ENCODE results near the gene KRT7.

Gene KRT7

DNA sequence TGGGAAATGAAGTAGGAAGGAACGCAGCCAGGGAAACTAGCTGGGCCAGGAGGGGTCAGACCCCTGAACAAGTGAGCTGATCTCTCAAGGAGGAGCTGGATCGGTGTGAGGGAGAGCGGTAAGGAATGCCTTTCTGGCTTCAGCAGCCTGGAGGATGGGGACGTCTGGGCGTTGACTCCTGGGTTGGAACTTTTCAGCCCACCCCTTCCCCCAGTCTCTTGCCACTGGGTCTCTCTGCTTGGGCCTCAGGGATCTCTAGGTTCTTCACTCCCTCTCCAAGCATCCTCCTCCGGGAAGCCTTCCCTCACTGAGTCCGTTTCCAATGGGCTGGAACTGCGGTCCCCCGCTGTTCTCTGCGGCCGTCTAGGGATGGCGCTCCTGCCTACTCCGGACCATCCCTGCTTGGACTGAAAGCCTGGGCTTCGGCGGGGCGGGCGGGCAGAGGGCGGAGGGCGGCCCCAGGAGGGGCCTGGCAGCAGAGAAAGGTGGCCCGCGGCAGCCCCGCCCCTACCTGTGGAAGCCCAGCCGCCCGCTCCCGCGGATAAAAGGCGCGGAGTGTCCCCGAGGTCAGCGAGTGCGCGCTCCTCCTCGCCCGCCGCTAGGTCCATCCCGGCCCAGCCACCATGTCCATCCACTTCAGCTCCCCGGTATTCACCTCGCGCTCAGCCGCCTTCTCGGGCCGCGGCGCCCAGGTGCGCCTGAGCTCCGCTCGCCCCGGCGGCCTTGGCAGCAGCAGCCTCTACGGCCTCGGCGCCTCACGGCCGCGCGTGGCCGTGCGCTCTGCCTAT lies at the start of gene KRT7:
Gene KRT7 (plus strand): TSS at position 570 of the 788 bp plus-strand sequence. CDS start 54 bp downstream, at position 624.
- in situ Hi-C loops (cut with MboI; ENCODE audit: low sequenced_read_pairs), result no loop called here

DNA sequence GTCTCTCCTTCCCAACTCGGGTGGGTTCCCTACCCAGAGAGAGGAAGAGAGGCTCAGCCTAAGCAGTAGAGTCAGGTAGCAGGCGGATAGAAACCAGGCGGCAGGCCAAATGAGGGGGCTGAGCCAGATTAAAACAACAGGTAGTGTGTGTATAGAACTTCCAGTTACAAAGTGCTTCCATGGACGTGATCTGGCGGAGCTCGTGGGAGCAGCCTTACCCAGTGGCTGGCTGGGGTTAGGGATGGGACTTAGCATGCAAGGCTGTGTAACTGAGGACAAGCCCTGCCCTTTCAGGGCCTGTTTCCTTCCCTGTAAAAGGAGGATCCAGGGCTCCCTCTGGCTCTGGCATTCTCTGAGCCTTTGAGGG lies 49.5 kb upstream of the KRT7 start:
- in situ Hi-C loops (cut with MboI; ENCODE audit: low sequenced_read_pairs), result no loop called here

DNA sequence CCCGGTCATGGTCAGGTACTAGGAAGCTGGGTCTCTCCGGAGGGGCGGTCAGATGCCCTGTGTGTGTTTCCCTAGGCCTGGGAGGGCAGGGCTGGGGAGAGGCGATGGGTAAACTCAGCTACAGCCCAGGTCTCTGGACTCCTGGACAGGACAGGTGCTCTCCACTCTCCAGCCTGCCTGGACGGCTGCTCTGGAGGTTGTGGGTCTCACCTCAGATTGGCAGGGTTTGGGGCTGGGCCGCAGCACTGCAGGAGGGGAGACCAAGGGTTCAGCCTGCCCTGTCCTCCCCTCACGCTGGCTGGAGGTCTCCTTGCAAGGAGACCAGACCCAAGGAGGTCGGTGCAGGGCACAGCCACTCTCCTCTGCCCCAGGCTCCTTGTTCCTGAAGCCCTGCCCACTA lies 49.1 kb upstream of the KRT7 start:
- in situ Hi-C loops (cut with MboI; ENCODE audit: low sequenced_read_pairs), result no loop called here

DNA sequence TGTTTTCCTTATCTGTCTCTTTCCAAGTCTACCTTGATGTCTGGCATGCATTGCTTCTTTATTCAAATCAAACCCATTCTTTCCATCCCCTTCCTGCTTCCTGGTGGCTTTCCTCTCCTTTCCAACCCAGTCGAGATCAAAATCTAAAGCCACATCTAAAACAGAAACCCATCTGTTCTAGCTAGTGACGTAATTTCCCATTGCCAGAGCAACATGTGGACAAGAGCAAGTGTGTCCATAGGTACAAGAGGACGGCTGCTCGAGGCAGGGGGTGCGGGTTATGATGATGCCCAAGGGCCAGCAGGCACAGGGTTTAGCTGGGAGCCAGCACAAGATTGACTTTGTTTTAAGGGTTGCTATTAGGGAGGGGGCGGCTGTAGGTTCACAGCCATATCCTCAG lies 48.2 kb upstream of the KRT7 start:
- in situ Hi-C loops (cut with MboI; ENCODE audit: low sequenced_read_pairs), result no loop called here

DNA sequence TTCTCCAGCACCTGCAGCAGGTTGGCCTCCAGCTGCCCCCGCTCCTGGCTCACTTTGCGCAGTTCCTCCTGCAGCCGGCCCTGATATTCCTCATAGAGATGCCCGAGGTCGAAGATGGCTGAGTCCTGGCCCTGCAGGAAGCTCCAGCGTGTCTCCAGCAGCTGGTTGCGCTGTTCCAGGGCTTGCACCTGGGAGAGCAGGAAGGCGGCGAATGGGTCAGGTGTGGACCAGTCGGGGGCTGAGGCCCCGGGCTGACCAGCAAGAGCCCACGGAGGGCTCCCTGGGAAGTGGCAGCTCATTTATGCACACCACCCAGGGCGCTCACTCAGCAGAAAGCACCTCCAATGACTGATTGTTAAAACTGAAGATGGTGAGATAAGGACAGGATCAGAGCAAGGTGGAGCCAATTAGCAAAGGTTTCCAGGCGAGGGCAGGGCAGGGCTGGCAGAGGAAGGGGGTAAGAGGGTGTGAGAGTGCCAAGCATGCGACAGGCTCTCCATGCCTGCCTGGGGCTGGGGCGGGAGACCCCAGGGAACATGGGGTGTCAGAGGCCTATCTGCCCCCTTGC lies 47.6 kb upstream of the KRT7 start:
- in situ Hi-C loops (cut with MboI; ENCODE audit: low sequenced_read_pairs), result no loop called here

DNA sequence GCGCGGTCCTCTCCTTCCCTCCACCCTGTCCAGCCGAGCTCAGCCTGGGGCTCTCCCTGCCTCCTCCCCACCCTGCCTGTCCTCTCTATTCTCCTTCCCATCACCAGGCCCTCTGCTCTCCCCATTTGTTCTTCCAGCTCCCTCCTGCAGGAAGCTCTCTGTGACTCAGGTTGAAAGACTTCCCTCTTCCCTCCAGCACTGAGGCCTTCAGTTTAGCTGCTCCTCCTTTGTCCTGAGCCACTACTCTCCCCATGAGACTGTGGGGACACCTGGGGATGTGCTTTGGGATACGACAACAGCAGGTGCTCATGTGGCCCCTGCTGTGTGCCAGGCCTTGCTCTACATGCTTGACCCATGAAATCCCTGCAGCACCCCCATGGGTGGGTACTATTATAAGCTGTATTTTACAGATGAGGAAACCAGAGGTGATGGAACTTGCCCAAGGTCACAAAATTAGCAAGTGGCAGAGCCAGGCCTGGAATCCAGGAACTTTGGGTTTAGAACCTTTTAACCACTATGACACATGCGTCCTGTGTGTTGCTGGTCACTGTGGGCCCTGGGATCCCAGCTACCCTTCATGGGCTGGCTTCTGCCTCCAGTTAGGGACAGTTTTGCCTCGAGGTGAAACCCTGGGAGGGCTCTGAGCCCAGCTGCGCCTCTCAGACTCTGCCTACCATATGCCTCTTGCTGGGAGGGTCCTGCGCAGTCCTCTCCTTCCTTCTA lies 46.8 kb upstream of the KRT7 start:
- in situ Hi-C loops (cut with MboI; ENCODE audit: low sequenced_read_pairs), result no loop called here

DNA sequence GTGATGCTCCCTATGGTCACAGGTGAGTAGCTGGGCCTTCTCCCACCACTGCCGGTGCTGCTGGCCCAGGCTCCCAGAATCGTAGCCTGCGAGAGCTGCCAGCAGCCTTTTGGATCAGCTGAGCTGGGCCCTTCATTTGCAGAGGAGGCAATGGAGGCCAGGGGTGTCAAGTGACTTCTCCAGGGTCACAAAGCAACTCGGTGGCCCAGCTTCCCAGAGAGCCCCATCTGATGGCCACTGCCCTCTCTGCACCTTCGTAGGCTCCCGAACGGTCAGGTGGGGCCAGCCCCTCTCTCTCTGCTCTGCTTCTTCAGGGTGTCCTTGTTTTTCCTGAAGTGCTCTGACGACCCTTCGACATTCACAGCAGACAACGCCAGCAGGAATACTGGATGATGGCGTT lies 45.8 kb upstream of the KRT7 start:
- in situ Hi-C loops (cut with MboI; ENCODE audit: low sequenced_read_pairs), result no loop called here

DNA sequence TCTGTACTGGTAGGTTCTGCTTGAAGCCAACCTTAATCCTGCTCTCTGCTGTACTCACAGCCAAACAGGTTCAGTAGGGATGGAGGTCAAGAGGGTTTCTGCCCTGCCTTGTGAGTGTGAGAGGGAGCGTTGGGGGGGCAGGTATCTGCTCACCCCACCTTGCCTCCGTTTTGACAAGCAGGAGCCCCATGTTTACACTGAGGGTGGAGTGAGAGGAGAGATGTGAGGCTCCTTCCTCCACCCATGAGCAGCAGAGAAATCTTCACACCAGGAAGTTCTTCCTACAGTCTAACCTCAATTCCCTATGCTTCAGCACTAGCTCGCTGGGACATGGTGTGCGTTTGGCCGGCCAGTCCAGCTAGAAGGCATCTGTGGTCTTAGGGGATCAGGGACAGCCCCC lies 45.4 kb upstream of the KRT7 start:
- in situ Hi-C loops (cut with MboI; ENCODE audit: low sequenced_read_pairs), result no loop called here

DNA sequence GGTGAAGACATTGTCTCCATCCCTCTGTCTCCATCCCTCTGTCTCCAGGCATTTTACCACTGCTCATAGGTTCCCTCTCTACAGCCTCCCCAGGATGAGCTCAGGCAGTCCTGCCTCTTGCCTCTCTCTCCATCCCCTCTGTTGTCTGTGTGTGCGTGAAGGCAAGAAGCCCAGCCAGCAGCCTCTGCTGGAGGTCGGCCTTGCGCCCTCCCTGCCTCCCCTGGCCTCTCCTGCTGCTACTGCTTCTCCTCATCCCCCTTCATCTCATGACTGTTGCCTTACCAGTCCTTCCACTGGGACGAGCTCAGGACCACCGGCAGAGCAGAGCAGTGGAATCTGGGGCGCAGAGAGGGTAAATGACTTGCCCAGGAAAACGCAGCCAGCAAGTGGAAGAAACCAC lies 44.4 kb upstream of the KRT7 start:
- in situ Hi-C loops (cut with MboI; ENCODE audit: low sequenced_read_pairs), result no loop called here

DNA sequence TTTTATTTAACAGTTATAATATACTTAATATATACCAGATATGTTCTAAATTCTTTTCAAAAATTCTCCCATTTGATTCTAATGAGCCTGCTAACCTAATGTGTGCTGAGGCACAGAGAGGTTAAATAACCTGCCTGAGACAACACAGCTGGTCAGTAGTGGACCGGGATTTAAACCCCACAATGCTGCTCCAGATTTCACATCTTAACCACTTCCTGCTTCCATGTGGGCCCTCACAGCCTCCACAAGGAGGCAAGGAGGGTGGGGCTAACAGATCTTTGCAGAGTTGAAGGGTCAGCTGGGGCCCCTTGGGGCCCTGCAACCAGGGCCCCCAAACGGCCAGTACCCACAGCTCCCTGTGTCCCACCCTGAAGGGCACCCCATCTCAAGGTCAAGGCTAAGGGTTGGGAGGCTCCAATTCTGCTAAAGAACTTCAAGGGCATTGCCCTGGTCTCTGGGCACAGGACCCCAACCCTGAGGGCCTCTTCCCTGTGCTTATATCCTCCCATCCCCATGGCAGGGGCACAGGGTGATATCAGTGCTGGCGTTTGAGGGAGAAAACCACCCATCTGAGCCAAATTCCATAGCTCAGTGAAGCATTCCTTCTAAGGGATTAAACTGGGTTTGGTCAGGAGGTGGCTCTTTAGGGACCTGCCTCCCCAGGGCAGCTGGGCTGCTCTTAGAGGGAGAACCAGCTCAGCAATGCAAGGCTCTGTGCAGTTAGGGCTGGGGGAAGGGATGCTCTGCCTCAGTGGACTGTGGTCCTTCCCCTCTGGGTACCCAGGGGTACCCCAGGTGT lies 43.5 kb upstream of the KRT7 start:
- in situ Hi-C loops (cut with MboI; ENCODE audit: low sequenced_read_pairs), result no loop called here

DNA sequence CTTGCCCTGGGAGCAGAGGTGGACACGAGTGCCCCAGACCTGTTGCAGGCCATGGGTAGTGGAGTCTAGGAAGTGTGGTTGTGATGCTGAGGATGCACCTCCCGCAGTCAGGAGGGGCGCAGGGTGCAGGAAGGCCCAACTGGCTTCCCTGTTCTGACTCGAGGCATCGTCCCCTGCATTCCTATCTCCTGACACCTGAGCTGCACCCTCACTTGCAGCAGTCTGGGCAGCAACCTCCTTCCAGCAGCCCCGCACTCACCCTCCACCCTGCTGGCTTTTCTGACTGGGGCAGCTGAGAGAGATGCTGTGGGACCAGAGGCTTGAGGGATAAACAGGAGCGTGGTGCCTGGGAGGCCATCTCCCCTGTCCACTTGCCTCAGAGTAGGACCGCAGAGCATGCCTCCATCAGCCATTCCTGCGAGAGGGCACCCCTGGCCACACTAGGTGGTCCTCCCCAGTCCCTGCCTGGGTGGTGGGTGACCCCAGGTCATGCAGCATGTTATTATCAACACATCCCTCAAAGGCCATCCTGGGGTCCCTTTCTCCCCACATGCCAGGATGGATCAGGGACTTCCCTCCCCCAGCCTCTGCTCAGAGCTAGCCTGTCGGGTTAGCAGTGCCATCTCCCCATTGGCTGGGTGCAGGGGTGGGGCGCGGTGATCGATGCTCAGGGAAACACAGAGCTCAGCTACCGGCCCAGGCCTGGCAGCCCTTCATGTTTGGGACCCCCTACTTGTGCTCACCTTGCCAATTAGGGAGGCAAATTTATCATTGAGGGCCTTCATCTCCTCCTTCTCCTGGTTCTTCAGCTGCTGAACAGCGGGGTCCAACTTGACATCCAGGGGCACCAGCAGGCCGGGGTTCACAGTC lies 41.9 kb upstream of the KRT7 start:
- in situ Hi-C loops (cut with MboI; ENCODE audit: low sequenced_read_pairs), result no loop called here

DNA sequence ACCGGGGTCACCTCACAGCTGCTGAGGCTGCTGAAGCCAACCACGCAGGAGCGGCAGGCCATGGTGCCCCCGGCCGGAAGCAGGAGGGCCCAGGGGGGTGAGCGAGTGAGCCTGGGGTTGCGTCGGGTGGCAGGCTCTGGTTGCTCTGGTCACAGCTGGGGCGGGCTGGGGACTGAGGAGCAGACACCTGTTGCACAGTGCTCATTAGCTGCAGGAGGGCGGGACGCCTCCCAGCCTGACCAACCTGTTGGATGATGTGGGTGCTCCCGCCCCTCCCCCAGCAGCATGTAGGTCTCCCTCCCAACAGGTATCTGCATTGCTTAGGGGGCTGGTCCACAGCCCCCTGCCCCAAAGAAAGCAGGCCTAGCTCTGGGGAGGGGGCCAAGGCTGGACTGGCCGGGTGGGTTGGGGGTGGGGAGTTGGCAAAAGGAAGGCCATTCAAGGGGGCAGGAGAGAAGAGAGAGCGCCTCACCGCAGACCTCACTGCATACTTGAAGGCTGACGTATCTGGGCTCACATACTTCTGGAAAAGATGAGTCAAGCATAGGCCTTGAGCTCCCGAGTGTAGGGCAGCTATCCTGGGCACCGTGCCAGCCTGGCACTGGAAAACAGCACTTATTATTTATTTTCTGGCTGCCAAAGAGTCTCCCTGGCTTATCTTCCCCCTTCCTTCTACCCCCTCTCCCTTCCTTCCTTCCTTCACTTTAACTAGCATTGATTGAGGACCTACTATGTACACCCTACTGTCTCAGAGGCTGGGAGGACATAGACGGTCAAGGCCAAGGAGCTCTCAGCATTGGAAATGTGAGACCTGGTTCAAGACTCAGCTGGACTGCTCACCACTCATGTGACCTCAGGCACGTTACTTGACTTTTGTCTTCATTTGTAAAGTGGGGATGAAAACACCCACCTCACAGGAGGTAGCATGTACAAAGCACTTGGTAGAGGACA lies 40.9 kb upstream of the KRT7 start, which contains the start of gene KRT80:
Gene KRT80 (minus strand): TSS at position 174 of the 951 bp plus-strand sequence. CDS start 112 bp downstream, at position 62.
- in situ Hi-C loops (cut with MboI; ENCODE audit: low sequenced_read_pairs), result no loop called here

DNA sequence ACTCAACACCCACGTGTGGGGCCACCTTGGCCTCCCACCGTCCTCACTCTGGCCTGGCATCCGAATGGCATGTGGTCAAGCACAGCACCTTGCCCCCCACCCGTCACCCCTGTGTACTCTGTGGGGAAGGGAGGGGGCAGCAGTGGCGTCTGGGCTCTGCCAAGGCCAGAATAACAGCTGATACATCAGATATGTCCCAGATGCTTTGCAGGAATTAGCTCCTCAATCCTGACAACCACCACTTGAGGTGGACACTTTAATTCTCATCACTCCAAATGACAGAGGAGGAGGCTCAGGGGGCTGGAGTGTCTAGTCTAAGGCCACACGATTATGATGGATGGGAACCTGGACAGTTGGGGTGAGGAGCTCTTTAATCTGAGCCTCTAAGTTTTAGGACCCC lies 39.5 kb upstream of the KRT7 start:
- in situ Hi-C loops (cut with MboI; ENCODE audit: low sequenced_read_pairs), result no loop called here

DNA sequence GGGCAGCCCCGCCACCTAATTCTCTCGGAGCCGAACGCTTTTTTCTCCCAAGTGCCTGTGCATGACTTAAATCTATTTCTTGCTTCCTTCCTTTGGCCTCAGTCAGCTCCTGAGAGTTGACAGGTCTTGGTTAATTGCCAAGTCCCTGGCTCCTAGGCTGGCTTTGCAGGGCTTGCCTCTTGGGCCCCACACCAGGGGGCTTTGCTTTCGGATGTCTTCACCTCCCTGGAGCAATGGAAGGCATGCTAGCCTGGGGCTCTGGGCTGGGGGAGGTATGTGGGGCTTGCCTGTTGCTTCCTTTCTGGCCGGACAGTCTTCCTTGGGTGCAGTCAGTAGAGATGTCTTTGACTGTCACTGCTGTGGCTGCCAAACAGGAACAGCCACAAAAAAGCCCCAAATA lies 39.1 kb upstream of the KRT7 start:
- in situ Hi-C loops (cut with MboI; ENCODE audit: low sequenced_read_pairs), result no loop called here

DNA sequence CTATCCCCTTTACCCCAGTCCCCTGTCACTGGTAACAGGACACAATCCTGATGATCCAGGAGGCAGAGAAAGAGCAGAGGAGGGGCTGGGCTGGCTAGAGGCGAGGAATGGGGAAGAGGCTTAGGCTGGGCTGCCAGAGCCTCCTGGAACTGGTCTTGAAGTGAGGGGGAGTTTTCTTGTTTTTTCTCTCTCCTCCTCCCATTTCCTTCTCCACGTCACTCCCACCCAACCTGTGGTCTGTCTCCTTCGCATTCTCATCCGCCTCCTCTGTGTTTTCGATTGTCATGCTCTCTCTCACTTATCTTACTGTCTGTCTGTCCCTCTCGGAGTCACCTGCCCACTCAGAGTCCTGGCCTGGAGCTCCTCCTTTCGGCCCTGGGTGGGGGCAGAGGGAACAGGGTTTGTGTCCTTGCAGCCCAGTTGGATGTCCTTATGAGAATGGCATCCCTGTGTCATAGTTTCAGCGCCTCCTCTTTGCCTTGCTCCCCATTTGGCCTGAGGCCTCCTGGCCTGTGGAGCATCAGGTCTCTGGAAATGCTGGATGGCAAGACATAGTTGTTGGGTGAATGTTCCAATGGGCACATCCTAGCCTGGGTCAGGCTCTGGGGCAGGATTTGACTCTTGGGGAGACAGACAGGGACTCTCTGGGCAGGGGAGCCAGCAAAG lies 37.8 kb upstream of the KRT7 start:
- in situ Hi-C loops (cut with MboI; ENCODE audit: low sequenced_read_pairs), result no loop called here

DNA sequence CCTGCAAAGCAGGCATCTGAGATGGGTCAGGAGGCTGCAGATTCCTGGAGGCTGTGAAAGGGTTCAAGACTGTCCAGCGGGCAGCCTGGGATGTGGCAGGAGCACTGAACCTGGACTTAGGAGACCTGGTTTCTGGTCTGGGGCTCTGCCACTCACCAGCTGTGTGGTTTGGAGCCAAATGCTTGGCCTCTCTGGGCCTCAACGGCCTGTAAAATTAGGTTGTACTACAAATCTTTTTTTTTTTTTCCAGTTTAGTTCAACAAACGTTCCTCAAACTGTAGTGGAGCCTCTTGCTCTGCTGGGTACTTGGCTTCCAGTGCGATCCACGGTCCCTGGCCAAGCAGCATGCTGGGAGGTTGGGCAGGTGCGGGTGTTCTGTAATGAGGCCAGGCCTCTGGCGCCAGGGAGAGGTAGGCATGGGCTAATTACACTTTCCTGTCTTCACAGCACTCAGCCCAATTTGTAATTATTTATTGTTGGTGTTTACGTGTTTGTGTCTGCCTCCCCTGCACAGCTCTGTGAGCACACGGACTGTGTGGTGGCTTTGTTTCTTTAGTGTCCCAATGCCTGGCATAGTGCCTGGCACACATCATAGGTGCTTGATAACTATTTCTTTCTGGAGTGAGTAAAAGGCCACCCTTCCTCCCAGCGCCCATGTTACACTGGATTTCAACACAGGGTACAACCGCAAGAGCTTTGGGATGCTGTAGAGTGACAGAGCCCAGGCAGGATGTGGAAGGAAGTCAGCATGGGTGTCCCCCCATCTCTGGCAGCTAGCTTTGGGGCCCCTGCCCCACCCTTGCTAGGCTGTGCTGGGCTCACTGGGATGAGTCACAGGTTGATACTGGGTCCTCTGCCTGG lies 35.4 kb upstream of the KRT7 start:
- in situ Hi-C loops (cut with MboI; ENCODE audit: low sequenced_read_pairs), result no loop called here

DNA sequence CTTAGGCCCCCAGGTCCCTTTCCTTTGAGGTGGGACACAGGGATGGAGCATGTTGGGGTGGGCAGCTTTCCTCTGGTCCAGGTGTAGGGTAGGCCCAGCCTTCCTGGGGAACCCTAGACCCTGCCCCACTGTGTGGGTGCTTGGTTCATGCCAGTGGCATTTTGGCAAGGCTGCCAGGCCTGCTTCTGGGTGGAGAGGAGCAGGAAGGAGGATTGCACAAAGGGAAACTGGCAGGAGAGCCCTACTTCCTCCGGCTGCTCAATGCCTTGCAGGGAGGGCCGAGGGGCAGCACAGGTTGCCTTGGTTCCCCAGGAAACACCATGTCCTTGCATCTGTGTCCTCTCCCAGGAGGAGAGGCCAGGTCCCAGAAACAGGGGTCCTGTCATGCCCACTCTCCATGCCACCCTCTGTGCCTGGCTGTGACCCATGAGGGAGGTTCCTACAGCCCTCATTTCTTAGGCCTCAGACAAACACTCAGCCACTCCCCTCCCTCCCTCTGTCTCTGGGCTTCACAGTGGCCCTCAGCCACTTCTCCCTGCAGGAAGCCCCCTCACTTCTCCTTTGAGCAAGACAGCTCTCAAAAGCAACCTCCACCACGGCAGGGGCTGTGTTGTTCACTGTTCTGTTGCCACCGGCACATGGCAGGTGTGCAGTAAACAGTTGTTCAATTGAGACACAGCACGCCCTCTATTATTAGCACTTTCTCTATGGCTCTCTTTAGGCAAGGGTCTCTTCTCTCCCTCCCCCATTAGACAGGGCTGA lies 34.4 kb upstream of the KRT7 start:
- in situ Hi-C loops (cut with MboI; ENCODE audit: low sequenced_read_pairs), result no loop called here
